ENCODE measurements around the gene SSC4D. TPM values are rescaled to one million over a fixed set of nuclear protein-coding genes. Genes with fewer than 3 reads are reported as not detected.

SSC4D gene
- total and polyA plus RNA-seq, 9 of the 15 experiments (the other 6 are each of a cell fraction or from before 2014, with no cell fraction given), result 0.06 to 1.1 (median 0.85) TPM; not detected in 1

- TF ChIP-seq ATF6 (CRISPR knock-in tag; IDR thresholded peaks at IDR 0.05) (no peak), SUPT5H (IDR thresholded peaks at IDR 0.05) (peak; percentile 57), JUNB (CRISPR knock-in tag; conservative IDR thresholded peaks at IDR 0.05) (no peak), KDM5B (IDR thresholded peaks at IDR 0.05; ENCODE audit: insufficient replicate concordance, low read depth, low read length) (peak; percentile 30), C11orf30 (IDR thresholded peaks at IDR 0.05; ENCODE audit: low read depth) (no peak), TOE1 (IDR thresholded peaks at IDR 0.05; ENCODE audit: borderline replicate concordance) (no peak), TOE1 (CRISPR knock-in tag; IDR thresholded peaks at IDR 0.05; ENCODE audit: borderline replicate concordance, low read depth) (no peak), XRCC3 (IDR thresholded peaks at IDR 0.05) (no peak), ETS2 (tag; IDR thresholded peaks at IDR 0.05; ENCODE audit: borderline replicate concordance, poor library complexity, severe bottlenecking) (no peak), ZNF217 (CRISPR knock-in tag; IDR thresholded peaks at IDR 0.05) (no peak), EGR1 (conservative IDR thresholded peaks at IDR 0.05) (no peak), NCOA2 (IDR thresholded peaks at IDR 0.05; ENCODE audit: partially characterized antibody in 2 of 2) (no peak), ZNF3 (CRISPR knock-in tag; IDR thresholded peaks at IDR 0.05) (no peak), NEUROD1 (IDR thresholded peaks at IDR 0.05; ENCODE audit: borderline replicate concordance, low read depth, low read length, partially characterized antibody) (no peak), PATZ1 (CRISPR knock-in tag; IDR thresholded peaks at IDR 0.05; ENCODE audit: borderline replicate concordance) (no peak), ZBTB17 (CRISPR knock-in tag; IDR thresholded peaks at IDR 0.05) (no peak), ZNF830 (CRISPR knock-in tag; IDR thresholded peaks at IDR 0.05) (no peak), FIP1L1 (IDR thresholded peaks at IDR 0.05; ENCODE audit: low read depth, low read length, poor library complexity, severe bottlenecking) (no peak), NCOR1 (IDR thresholded peaks at IDR 0.05) (no peak), EZH2 (IDR thresholded peaks at IDR 0.05; ENCODE audit: borderline replicate concordance, low read depth, low read length) (no peak), ZBTB33 (CRISPR knock-in tag; IDR thresholded peaks at IDR 0.05) (peak; percentile 74)
Measured at GRCh38 chr7:76383089-76383944, 26.2 kb downstream of the SSC4D start (continued).

Data from K562 (cell line).